Duodenal mucosa (tissue), 2 donors: ENCODE data around the gene OCLN.
"Not testable (repeated sequence)": the region's sequence is repeated elsewhere in the genome, so short reads cannot be mapped to it uniquely, and the experiment has no call there.

Experiments
- H3K27ac ChIP-seq: one replicate; pipeline ENCODE4 v1.7.0; 2013; ENCODE audit warnings: low read depth, low read length
- H3K27me3 ChIP-seq, 2 donors: one replicate each; pipeline ENCODE4 v1.7.0; 2013; ENCODE audit warnings: low read length in 2 of 2, control low read depth in 1 of 2; ENCODE audit not compliant: insufficient read depth in 2 of 2, control insufficient read depth in 1 of 2
- H3K36me3 ChIP-seq, 2 donors: one replicate each; pipeline ENCODE4 v1.7.0; 2013; ENCODE audit warnings: low read length in 2 of 2, control low read depth in 1 of 2; ENCODE audit not compliant: insufficient read depth in 2 of 2, control insufficient read depth in 1 of 2
- H3K4me1 ChIP-seq, 2 donors: one replicate each; pipeline ENCODE4 v1.7.0; 2013; ENCODE audit warnings: low read length in 2 of 2, control low read depth in 1 of 2; ENCODE audit not compliant: insufficient read depth in 2 of 2, control insufficient read depth in 1 of 2
- H3K4me3 ChIP-seq, 2 donors: one replicate each; pipeline ENCODE4 v1.7.0; 2013; ENCODE audit warnings: low read length in 2 of 2, low read depth in 1 of 2
- H3K9ac ChIP-seq, 2 donors: one replicate each; pipeline ENCODE4 v1.7.0; 2013; ENCODE audit warnings: low read length in 2 of 2, low read depth in 1 of 2
- H3K9me3 ChIP-seq, 2 donors: one replicate each; pipeline ENCODE4 v1.7.0; 2013; ENCODE audit warnings: low read length in 2 of 2, control low read depth in 1 of 2; ENCODE audit not compliant: control insufficient read depth in 1 of 2

Gene OCLN

DNA sequence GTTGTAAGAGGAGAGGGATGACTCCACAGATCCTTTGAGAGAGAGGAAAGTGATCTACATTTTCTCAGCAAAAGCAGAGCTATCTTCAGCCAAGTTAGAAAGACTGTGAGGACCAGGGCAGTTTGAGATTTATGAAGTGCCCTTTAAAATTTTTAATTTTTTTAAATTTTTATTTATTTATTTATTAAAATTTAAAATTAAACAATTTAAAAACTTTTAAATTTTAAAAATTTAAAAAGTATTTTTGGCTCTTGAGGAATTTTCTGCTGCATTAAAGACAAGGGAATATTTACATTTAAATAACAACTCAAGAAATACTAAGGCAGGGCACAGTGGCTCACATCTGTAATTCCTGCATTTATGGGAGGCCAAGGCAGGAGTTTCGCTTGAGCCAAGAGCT lies 30.4 kb upstream of the OCLN start:
- no peaks in the 10 kb centered on the region for H3K9me3 ChIP-seq
- H3K4me1 ChIP-seq, result no peaks in the 10 kb centered on the region
- no peaks in the 10 kb centered on the region for H3K27me3 ChIP-seq
- no peak overlapping the region for H3K4me3 ChIP-seq
- no peak overlapping the region for H3K27ac ChIP-seq
- H3K9ac ChIP-seq, result no peak overlapping the region
- H3K36me3 ChIP-seq, result no peaks in the 10 kb centered on the region

DNA sequence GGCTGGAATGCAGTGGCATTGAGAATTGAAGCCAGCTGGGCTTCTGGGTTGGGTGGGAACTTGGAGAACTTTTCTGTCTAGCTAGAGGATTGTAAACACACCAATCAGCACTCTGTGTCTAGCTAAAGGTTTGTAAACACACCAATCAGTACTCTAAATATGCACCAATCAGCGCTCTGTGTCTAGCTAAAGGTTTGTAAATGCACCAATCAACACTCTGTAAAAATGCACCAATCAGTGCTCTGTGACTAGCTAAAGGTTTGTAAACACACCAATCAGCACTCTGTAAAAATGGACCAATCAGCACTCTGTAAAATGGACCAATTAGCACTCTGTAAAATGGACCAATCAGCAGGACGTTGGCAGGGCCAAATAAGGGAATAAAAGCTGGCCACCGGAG lies 26.2 kb upstream of the OCLN start:
- not testable (repeated sequence) for H3K9me3 ChIP-seq, H3K9ac ChIP-seq, H3K27me3 ChIP-seq, H3K27ac ChIP-seq, H3K36me3 ChIP-seq, H3K4me3 ChIP-seq, H3K4me1 ChIP-seq

DNA sequence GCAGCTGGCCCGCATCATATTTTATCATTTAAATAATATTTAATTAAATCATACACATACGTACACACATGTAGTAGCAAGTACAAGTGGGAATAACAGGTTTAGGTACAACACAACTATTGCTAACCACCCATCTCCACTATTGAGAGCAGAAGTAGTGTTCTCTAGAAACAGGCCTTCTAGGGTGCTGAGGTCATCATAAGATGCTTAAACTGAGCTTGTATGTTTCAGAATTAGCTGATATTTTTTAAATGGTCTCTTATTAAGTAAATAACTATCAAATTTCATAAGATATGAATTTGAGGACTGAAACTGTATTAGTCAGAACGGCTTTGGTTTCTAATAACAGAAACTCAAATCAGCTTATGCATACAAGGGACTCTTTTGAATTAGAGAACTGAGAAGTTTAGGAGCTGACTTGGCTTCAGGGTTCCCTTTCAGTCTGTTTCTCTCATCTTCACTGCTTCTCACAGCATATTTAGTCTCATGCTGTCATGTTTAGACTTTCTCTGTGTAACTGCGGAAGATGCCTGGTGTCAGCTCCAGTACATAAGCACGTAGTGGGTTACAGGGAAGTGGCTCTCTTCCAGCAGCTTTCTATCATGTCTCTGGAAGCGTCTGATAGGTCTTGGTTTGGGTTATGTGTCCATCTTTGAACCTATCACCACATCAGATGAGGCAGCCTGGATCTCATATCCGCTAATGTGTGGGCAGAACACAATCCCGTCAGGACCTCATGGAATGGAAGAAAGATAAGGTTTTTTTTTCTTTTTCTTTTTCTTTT lies 25.0 kb upstream of the OCLN start:
- no peak overlapping the region for H3K9ac ChIP-seq
- H3K27me3 ChIP-seq, result no peaks in the 10 kb centered on the region
- no peak overlapping the region for H3K4me3 ChIP-seq
- H3K4me1 ChIP-seq, result no peaks in the 10 kb centered on the region
- no peaks in the 10 kb centered on the region for H3K9me3 ChIP-seq
- H3K36me3 ChIP-seq, result no peaks in the 10 kb centered on the region
- H3K27ac ChIP-seq, result no peak overlapping the region

DNA sequence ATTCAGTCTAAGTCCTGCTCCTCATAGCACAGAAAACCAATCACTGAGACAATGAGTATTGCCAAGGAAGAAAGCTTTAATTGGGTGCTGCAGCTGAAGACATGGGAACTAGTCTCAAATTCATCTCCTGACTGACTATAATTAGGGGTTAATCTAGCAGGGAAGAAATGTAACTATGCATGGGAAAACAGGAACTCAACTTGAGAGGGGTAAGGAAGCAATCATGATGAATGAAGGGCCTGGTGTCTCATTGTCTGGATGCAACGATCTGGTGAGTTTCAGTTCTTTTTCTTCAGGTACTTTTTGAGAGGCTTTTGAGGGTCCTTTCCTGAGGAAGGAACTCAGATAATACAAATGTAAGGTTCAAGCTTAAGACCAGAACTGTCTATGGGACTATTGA lies 24.0 kb upstream of the OCLN start:
- Histone ChIP-seq H3K9me3 (no peaks in the 10 kb centered on the region), H3K27me3 (no peaks in the 10 kb centered on the region), H3K4me3 (no peak overlapping the region), H3K4me1 (no peaks in the 10 kb centered on the region), H3K27ac (no peak overlapping the region), H3K9ac (no peak overlapping the region), H3K36me3 (no peaks in the 10 kb centered on the region)

DNA sequence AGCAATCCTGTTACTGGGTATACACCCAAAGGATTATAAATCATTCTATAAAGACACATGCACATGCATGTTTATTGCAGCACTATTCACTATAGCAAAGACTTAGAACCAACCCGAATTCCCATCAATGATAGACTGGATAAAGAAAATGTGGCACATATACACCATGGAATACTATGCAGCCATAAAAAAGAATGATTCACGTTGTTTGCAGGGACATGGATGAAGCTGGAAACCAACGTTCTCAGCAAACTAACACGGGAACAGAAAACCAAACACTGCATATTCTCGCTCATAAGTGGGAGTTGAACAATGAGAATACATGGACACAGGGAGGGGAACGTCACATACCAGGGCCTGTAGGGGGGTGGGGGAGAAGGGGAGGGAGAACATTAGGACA lies 21.1 kb upstream of the OCLN start:
- not testable (repeated sequence) for H3K4me1 ChIP-seq, H3K4me3 ChIP-seq, H3K27ac ChIP-seq, H3K9ac ChIP-seq, H3K27me3 ChIP-seq, H3K9me3 ChIP-seq, H3K36me3 ChIP-seq

DNA sequence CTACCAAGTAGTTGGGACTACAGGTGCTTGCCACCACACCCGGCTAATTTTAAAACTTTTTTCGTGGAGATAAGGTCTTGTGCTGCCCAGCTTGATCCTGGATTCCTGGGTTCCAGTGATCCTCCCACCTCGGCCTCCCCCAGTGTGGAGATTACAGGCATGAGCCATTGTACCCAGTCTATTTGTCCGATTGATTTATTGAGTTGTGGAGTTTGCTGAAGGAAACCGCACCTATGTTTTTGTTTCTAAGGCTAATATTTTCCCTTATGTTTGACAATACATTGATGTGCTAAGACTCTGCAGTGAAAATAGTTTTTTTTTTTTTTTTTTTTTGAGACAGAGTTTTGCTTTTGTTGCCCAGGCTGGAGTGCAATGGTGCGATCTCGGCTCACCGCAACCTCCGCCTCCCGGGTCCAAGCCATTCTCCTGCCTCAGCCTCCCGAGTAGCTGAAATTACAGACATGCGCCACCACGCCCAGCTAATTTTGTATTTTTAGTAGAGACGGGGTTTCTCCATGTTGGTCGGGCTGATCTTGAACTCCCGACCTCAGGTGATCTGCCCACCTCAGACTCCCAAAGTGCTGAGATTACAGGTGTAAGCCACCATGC lies 20.0 kb upstream of the OCLN start:
- not testable (repeated sequence) for H3K36me3 ChIP-seq, H3K9ac ChIP-seq, H3K27me3 ChIP-seq, H3K4me1 ChIP-seq, H3K27ac ChIP-seq, H3K4me3 ChIP-seq, H3K9me3 ChIP-seq

DNA sequence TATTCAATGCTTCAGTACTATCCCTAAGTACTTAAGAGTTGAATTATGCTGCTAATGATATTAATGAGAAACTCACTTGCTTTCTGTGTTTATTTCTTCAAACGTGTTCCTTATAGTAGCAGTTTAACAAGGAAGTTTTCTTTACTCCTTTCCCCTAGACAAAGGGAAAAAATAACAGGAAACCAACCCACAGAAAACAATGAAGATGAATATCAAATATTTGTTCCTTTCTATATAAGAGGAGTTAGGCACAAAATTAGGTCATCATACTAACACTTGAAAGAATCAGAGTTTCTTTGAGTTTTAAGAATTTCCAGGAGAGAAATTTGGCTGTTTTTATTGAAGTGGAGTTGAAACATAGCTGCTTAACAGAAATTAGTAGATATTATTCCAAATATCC lies 15.4 kb upstream of the OCLN start:
- no peaks in the 10 kb centered on the region for H3K4me1 ChIP-seq
- H3K9ac ChIP-seq, result no peak overlapping the region
- H3K4me3 ChIP-seq, result no peak overlapping the region
- H3K36me3 ChIP-seq, result no peaks in the 10 kb centered on the region
- H3K9me3 ChIP-seq, result no peaks in the 10 kb centered on the region
- no peak overlapping the region for H3K27ac ChIP-seq
- H3K27me3 ChIP-seq, result no peaks in the 10 kb centered on the region

DNA sequence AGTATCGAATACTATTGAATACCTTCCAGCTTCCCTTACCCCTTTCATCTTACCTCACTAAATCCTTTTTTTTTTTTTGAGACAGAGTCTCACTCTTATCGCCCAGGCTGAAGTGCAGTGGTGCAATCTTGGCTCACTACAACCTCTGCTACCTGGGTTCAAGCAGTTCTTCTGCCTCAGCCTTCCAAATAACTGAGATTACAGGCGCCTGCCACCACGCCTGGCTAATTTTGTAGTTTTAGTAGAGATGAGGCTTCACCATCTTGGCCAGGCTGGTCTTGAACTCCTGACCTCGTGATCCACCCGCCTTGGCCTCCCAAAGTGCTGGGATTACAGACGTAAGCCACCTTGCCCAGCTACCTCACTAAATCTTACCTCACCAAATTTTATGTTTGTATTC lies 14.3 kb upstream of the OCLN start:
- not testable (repeated sequence) for H3K27me3 ChIP-seq, H3K27ac ChIP-seq, H3K4me3 ChIP-seq, H3K9me3 ChIP-seq, H3K4me1 ChIP-seq, H3K9ac ChIP-seq, H3K36me3 ChIP-seq

DNA sequence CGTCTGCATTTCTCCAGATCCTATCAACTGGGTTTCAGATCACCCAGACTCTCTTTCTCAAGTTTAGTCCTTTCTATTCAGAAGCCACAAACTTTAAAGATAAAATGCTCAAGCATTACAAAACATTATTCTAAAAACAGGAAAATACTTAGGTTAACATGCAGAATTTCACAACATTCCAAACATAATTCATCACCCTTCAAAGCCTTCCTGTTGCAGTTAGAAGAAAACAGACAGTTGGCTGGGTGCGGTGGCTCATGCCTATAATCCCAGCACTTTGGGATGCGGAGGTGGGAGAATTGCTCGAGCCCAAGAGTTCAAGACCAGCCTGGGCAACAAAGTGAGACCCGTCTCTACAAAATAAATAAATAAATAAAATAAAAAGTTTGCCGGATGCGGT lies 7.7 kb upstream of the OCLN start:
- H3K4me3 ChIP-seq, result no peak overlapping the region
- H3K27me3 ChIP-seq, result no peaks in the 10 kb centered on the region
- H3K4me1 ChIP-seq, result peaks cover 0 to 6% of the 10 kb centered on the region in 2 donors
- H3K27ac ChIP-seq, result no peak overlapping the region
- no peak overlapping the region for H3K9ac ChIP-seq
- no peaks in the 10 kb centered on the region for H3K9me3 ChIP-seq
- no peaks in the 10 kb centered on the region for H3K36me3 ChIP-seq

DNA sequence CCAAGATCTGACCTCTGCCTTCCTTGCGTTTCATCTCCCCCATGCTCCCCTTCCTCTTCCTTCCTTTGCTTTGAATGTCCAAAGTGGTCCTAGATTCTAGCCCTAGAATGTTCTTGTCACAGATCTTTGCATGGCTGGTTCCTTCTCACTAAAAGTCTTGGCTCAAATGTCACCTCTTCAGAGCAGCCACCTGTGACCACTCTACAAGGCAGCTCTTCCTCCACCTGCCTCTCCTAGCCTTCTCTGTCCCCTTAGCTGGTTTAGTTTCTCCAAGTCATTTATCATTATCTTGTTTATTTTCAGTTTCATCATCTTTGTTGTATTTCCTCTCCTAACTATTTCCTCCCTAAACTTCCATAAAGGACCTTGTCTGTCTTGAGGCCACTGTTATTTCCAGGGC lies 7.1 kb upstream of the OCLN start:
- no peaks in the 10 kb centered on the region for H3K27me3 ChIP-seq
- H3K4me1 ChIP-seq, result peaks cover 0 to 6% of the 10 kb centered on the region in 2 donors
- no peaks in the 10 kb centered on the region for H3K36me3 ChIP-seq
- no peak overlapping the region for H3K4me3 ChIP-seq
- H3K9me3 ChIP-seq, result no peaks in the 10 kb centered on the region
- no peak overlapping the region for H3K9ac ChIP-seq
- H3K27ac ChIP-seq, result no peak overlapping the region
